Testis (tissue), 3 donors: ENCODE results near the gene PDK2. TPM values are rescaled to one million over a fixed set of nuclear protein-coding genes. Genes with fewer than 3 reads are reported as not detected.

Experiments used
- DNase-seq: peaks from one replicate; pipeline ENCODE4 v3.0.0-alpha.2; 2019
- H3K27ac ChIP-seq, 2 donors: fragments of 200-600 bp; sonication (generic); one replicate each; pipeline ENCODE4 v1.5.1; 2019
- H3K27me3 ChIP-seq: fragments of 200-600 bp; sonication (generic); one replicate; pipeline ENCODE4 v1.5.1; 2019
- H3K36me3 ChIP-seq: fragments of 200-600 bp; sonication (generic); one replicate; pipeline ENCODE4 v1.5.1; 2017; ENCODE audit warnings: low read depth; ENCODE audit errors: missing control alignments
- H3K4me1 ChIP-seq: fragments of 200-600 bp; sonication (generic); one replicate; pipeline ENCODE4 v1.5.1; 2019
- H3K4me3 ChIP-seq, 2 donors: fragments of 200-600 bp; sonication (generic); one replicate each; pipeline ENCODE4 v1.5.1; 2017 to 2019
- H3K9me3 ChIP-seq: fragments of 200-600 bp; sonication (generic); one replicate; pipeline ENCODE4 v1.5.1; 2017
- CTCF ChIP-seq, 3 experiments: fragments of 450-650 bp in 2 of 3; fragments of 200-600 bp in 1 of 3; sonication (generic) in 1 of 3; IDR thresholded peaks; one replicate each; pipeline ENCODE4 v1.5.1; 2016 to 2019; ENCODE audit warnings: antibody characterized with exemption in 3 of 3, mild to moderate bottlenecking in 2 of 3, moderate library complexity in 1 of 3
- POLR2A ChIP-seq: fragments of 450-650 bp; IDR thresholded peaks from one replicate; pipeline ENCODE4 v1.6.1; 2017; ENCODE audit warnings: antibody characterized with exemption, mild to moderate bottlenecking, moderate library complexity
- WGBS, 2 donors: methylation state at CpG; one replicate each; pipeline ENCODE4 v1.1.5; 2018; 5-methylcytosine and 5-hydroxymethylcytosine counted together
- intact Hi-C: fragments of 100-400 bp; cut with DNase I; formaldehyde crosslinking; loops from one replicate; pipeline ENCODE4 v1.15.1; 2023; ENCODE audit warnings: low total_unique reads
- polyA plus RNA-seq: library from polyadenylated mRNA; stranded (reverse); fragments of 350-450 nt; fragmentation: Illumina TruSeq; extraction: RNeasy Lipid Tissue Mini Kit (QIAGEN cat#74804); gene quantifications from one replicate; pipeline ENCODE4 v1.2.3, GENCODE V29; 2014; ENCODE audit warnings: low read depth, low replicate concordance; ENCODE audit not compliant: insufficient read depth
- total RNA-seq, 2 donors: library from RNA; depleted of rRNA; stranded (reverse); fragments of >200 nt; gene quantifications; one replicate each; pipeline ENCODE4 v1.2.3, GENCODE V29; 2016

Gene PDK2
- total and polyA plus RNA-seq, 3 donors from 2014 or later: 50.6 to 62.1 (median 56.4) TPM

DNA sequence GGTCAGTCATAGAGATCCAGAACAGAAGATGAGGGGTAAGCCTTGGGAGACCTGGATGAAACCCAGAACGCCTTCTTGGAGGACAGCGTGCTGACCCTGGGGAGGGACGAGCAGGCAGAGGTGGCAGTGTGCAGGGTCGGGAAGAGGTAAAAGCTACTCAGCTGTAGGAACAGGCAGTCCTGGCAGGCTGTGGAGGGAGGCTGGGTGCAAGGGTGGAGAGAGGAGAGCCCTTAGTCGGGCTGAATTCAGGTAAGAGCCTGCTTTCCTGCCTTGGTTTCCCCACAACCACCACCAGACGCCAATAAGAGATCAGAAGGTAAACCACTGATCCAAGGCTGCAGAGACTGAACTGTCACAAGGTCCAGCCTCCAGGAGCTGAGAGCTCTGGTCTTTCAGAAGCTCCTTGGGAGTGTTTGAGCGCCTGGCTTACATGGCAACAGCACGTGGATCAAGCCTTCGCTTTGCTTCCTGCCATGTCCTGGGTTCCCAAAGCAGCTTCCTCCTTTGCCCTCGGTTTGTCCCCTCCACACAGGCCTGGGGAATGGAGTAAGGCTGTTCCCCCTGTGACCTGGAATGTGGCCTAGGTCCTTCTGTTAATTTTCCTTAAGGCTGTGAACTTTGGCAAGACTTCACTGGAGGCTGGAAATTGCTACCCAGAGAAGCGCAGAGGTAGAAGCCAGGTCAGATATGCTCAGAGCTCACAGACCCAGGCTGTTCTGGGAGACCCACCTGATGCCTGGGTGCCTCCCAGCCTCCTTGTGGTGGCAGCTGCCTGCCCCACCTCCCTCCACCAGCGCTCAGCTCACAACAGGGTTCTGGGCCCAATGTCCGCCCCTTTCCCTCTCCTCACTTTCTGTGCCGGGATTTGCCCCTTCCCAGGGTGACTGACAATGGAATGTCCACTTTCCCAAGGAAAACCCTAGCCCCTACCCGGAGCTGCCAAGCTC, 3.9 kb upstream of the PDK2 start:
- no peak for TF ChIP-seq CTCF (IDR thresholded peaks at IDR 0.05)
- no peak for TF ChIP-seq POLR2A
- H3K9me3 ChIP-seq: no peaks in the 10 kb centered on the region
- no peak for DNase-seq
- WGBS, 2 donors: 79 to 87% methylated on average over 15 of the region's 15 CpGs
- H3K4me1 ChIP-seq: peaks cover 5% of the 10 kb centered on the region
- intact Hi-C loops: no loop called here
- no peak overlapping the region for H3K4me3 ChIP-seq
- no peak overlapping the region for H3K27ac ChIP-seq
- no peaks in the 10 kb centered on the region for H3K36me3 ChIP-seq
- no peaks in the 10 kb centered on the region for H3K27me3 ChIP-seq

- Histone ChIP-seq H3K4me1 (peaks cover 10% of the 10 kb centered on the region), H3K4me3 (no peak overlapping the region), H3K27ac (no peak overlapping the region), H3K27me3 (no peaks in the 10 kb centered on the region), H3K36me3 (no peaks in the 10 kb centered on the region), H3K9me3 (no peaks in the 10 kb centered on the region)
- WGBS, 2 donors: 75 to 91% methylated on average over 2 of the region's 2 CpGs
- DNase-seq: no peak
- no peak for TF ChIP-seq CTCF (IDR thresholded peaks at IDR 0.05)
- TF ChIP-seq POLR2A: no peak
- intact Hi-C loops: no loop called here
Observed at GRCh38 chr17:50091918-50092285, 3.2 kb upstream of the PDK2 start.

DNA sequence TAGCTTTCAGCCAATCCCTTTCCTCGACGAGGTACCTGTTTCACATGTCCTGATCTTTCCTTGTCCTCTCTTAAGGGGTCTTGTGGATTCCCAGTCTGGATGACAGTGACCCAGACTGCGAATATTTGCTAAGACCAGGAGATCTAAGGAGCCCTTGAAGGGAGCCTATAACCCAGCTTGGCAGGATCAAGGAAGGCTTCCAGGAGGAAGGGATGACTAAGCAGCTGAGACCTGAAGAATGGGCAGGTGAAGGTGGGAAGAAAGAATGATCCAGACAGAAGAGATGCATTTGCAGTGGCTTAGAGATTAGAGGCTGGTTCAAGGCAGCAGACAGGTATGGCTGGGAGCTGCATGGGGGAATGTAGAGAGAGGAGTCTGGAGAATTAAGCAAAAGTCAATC, 1.9 kb upstream of the PDK2 start:
- WGBS, 2 donors: 90 to 100% methylated on average over 3 of the region's 3 CpGs
- no peak for DNase-seq

GRCh38 chr17:50093807-50094206, 1.3 kb upstream of the PDK2 start:
- WGBS, 2 donors: 22 to 39% methylated on average over 3 of the region's 3 CpGs
- intact Hi-C loops: no loop called here
- Histone ChIP-seq H3K27me3 (no peaks in the 10 kb centered on the region), H3K4me3 (no peak overlapping the region), H3K27ac (no peak overlapping the region), H3K4me1 (peaks cover 11% of the 10 kb centered on the region), H3K36me3 (no peaks in the 10 kb centered on the region), H3K9me3 (no peaks in the 10 kb centered on the region)
- TF ChIP-seq CTCF (IDR thresholded peaks at IDR 0.05): no peak
- no peak for DNase-seq

More for the DNA sequence above, 1.9 kb upstream of the PDK2 start:
- Histone ChIP-seq H3K4me3 (no peak overlapping the region), H3K27me3 (no peaks in the 10 kb centered on the region), H3K36me3 (no peaks in the 10 kb centered on the region), H3K9me3 (no peaks in the 10 kb centered on the region), H3K27ac (no peak overlapping the region), H3K4me1 (peaks cover 10% of the 10 kb centered on the region)
- intact Hi-C loops: no loop called here
- TF ChIP-seq CTCF (IDR thresholded peaks at IDR 0.05) (no peak), POLR2A (no peak)
